Activated CD4-positive, CD25-positive, alpha-beta regulatory T cell treated with anti-CD3 and anti-CD28 coated beads, Interleukin-2, amount 50 U/mL, for 72 hours (primary cell): ENCODE data around the gene CRISPLD2.

Experiments
- DNase-seq: peaks from one replicate; pipeline ENCODE4 v3.0.0; 2021

Gene CRISPLD2

DNA sequence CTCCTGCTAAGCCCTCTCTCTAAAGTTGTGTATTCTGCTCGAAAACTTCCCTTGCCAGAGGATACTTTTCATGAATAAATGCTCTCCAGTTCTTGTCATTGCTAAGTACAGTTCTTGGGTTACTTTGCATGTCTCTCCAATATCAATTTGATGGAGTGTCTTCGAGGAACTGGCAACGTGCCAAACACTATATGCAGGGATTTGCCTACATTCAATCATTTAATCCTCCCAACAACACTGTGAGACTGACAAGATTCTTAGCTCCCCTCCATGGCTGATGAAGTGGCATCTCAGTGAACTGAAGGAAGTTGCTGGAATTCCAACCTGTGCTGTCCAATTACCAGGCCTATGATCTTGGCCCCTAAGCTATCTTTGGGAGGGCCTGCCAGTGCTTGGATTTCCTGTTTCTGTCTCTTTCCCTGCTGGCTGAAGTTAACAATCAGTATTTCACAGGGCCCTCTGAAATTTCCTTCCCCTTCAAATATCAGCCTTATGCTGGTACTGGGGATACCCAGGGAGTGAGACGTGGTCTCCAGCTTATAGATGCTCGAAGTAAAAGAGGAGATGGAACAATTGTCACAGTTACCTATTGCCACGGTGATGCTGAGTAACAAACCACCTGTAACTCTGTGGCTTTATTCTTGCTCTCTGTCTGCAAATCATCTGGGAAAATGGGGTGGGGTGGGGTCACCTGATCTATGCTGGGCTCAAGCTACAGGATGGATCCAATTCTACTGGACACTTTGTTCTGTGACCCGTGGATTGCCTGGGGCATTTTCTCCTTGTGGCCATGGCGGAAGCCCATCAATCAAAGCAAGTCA is 19.4 kb upstream of the CRISPLD2 start:
- no peak for DNase-seq

DNA sequence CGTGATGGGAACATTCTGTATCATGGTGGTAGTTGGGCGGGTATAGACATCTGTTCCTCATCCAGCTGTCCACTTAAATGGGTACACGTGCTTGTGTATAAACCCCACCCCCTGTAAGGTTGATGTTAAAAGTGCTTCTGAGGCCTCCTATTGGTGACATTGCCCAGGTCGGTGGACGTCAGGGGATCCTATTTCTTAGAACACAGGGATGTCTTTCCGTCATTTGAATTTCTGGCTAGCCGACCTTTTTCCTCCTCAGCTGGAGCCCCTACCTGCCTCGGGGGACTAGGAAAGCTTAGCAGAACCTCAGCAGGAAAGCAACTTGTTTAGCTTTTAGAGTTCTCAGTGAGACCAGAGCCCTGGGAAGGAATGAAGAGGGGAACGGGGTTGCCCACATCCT is 16.6 kb upstream of the CRISPLD2 start:
- no peak for DNase-seq

DNA sequence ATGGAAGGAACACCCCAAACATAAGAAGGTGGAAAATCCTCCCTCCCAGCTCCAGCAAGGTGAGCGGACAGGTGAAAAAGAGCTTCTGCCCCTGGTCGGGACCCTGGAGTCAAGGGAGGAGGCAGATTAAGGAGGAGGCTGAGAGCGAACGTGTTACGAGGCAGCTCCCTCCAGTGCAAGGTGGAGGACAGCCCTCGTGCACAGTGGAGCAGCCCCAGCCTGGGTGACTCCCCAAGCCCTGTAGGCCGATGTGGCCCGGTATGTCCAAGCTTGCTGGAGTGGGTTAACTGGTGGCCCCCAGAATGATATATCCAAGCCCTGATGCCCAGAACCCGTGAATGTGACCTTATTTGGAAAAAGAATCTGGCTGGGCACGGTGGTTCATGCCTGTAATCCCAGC is 15.5 kb upstream of the CRISPLD2 start:
- no peak for DNase-seq

DNA sequence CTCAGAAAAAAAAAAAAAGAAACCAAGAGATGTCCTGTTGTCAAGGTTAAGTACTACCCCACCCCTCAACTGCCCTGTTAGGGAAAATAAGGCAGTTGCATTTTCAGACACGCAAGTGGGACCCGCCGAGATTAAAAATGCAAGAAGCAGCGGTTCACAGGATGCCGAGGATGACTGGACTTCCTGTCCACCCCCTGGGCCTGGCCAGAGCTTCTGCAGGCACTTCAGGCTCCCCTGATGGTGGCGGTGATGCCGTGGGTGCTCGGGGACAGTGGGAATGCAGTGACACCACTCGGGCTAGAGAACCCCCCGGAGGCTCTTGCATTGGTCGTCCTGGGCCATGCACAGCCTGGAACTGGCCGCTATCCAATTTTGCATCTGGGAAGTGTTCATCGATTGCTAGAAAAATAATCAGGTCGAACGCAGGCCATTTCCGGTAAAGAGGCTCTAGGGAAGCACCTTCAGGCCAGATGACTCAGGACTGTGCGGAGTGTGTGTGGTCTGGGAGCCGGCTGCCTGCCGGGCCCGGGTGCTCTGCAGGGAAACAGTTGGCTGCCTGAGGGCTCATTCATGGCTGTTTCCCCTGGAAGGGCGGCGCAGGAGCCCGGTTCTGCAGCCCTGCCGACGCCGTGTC is 13.4 kb upstream of the CRISPLD2 start:
- no peak for DNase-seq

DNA sequence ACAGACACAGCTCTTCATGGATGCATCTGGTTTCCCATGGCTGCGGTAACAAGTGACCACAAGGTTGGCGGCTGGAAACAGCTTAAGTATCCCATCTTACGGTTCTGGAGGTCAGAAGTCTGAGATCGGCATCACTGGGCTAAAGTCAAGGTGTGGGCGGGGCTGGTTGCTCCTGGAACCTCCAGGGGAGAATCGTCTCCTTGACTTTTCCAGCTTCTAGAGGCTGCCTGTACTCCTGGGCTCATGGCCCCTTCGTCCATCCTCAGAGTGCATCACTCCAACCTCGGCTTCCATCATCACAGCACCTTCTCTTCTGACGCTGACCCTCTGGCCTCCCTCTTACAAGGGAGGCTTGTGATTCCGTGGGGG is 12.9 kb upstream of the CRISPLD2 start:
- DNase-seq, result no peak

DNA sequence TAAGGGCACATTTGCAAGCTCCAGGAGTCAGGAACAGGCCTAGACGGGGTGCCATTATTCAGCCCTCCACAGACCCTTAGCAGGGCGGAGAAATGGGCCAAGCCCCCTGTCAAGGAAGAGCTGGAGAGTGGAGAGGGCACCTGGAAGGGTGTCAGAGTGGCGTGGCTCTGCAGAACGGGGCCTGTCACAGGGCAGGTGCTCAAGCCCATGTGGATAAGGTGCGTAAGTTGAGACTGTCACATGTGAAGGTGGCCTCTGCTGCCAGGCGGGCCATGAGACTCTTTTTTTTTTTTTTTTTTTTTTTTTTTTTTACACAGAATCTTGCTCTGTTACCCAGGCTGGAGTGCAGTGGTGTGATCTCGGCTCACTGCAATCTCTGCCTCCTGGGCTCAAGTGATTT is 12.0 kb upstream of the CRISPLD2 start:
- DNase-seq, result no peak

DNA sequence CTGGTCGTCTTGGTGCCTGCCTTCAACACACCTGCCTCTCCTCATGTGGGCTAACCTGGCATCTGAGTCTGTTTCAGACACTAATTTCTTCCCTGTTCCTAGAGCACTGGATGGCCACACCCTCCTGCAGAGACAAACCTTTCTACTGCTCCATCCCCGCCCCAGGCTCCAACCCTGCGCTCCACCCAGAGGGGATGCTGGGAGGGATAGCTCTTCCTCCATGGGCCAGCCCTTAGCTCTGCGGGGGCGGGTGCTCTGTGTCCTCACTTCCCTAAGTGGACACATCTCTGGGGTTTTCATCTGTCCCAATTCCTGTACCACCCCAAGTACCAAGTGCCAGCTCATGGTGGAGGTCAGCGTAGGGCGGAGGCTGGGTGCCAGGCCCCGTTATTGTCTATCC is 11.0 kb upstream of the CRISPLD2 start:
- no peak for DNase-seq

DNA sequence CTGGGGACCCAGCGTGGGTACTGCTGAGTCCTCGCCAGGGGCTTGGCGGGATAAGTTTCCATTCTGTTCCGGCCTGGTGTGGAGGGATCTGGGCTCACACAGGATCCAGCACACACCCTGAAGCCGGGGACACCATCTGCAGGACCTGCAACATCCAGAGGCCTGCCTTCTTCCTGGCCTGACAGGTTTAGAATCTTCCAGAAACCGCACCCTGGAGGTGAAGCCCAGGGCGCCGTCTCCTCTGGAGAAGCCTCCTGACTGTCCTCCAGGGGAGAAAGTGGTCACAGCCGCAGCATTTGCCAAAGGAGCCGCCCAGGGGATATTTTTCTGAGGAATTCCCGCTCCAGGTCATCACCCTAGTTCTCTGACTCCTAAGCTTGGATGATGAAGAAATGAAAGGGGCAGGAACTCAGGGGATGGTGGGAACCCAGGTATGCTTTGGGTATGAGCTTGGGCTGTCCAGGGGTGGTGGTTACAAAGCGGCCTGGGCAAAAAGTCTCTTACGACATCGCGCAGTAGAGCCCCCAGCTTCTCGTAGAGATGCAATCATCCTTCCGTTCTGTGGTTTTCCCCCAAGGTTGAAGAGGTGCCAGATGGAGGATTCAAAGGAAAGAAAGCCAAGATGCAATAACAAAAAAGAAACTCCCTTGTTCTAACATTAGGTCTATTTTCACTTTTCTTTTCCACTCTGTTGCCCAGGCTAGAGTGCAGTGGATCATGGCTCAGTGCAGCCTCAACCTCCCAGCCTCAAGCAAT is 9.1 kb upstream of the CRISPLD2 start:
- no peak for DNase-seq

DNA sequence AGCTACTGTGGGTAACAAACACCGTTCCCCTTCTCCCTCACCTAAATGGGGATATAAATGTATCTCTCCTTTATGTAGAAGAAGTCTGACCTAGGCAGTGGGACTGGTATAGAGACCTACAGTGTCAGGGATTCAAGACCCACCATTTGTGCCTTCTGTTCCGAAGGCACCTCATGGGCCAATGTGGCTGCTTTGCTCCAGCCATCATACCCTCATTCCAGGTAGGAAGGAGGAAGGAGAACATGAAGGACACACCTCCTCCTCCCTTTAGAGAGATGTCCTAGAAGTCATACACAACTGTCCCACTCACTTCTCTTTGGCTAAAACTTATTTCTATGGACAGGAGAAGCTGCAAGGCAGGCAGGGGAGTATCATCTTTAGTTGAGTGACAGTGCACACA is 8.3 kb upstream of the CRISPLD2 start:
- DNase-seq, result no peak

DNA sequence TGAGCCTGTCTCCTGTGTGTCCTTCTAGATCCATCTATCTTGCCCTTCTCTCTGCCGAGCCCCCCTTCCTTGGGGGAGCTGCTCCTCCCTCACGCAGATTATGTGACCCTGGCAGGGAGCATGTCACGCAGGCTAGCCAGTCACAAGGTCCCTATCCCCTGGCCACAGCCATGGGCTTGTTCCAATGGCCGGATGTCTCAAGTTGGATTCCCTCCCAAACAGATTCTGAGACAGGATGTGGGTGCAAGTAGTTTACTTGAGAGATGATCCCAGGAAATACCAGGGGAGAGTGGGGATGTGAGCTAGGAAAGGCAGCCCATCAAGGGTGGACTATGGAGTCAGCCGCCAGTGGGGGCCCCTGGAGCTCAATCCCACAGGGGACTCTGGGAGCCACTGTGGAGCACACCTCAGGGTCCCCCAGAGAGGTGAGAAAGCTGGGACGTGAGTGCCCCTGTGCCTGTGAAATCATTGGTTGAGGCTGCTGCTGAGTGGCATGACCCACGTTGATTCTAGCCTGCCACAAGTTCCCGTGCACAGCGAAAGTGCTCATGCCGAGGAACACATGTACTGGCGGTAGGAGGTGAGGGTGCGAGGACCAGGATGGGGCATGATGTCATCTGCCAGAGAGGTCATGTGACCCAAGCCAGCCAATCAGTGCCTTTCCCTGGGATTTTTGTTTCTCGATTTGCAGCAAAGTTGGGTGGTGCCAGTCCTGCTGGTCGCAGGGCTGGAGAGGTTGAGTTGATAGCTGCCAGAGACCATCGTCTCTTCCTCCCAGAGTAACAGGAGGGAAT is 6.4 kb upstream of the CRISPLD2 start:
- no peak for DNase-seq

DNA sequence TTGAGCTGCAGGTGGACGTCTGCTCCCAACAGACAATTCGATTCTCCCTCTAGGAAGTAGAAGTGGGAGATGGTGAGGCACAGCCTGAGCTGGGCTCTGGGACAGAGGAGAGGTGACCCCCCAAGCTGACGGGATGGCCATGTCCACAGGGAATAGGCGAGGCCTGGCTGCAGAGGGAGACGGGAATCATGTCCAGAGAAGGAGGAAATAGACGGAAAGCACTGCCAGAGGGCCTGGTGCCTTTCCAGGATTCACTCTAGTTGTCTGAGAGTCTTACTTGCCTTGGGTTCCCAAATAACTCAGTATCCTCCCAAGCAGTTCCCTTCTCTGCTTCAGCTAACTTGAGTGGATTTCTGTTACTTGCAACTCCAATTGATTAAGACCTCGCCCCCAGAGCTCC is 4.3 kb upstream of the CRISPLD2 start:
- DNase-seq, result no peak

DNA sequence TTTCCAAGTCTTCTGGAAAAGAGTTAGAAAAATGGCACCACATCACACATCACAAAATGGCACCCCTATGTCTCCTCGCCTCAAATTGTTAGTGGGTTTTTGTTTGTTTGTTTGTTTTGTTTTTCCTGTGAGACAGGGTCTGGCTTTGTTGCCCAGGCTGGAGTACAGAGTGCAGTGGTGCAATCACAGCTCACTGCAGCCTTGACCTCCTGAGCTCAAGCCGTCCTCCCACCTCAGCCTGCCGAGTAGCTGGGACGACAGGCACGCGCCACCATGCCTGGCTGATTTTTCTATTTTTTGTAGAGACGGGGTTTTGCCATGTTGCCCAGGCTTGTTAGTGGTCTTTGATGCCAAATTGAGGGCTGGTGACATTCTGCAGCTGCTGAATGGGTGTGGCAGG is 3.8 kb upstream of the CRISPLD2 start:
- DNase-seq, result no peak

DNA sequence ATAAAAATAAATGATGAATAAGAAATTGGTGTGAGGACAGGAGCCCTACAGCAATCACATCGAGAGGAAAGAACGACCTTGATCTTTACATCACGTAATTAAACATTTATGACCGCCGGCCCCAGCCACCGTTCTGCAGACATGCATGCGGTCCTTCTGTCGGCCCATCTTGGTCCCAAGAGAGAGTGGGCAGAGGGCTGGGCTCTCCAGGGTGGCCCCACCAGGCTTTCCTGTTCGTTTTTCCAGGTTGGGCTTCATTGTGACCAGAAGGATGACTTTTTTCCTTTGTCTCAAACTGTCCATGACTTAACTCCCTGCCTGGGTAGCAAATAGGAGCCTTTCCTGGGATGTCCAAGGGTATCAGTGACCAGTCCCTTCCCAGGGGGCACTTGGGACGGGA is 3.3 kb upstream of the CRISPLD2 start:
- no peak for DNase-seq

DNA sequence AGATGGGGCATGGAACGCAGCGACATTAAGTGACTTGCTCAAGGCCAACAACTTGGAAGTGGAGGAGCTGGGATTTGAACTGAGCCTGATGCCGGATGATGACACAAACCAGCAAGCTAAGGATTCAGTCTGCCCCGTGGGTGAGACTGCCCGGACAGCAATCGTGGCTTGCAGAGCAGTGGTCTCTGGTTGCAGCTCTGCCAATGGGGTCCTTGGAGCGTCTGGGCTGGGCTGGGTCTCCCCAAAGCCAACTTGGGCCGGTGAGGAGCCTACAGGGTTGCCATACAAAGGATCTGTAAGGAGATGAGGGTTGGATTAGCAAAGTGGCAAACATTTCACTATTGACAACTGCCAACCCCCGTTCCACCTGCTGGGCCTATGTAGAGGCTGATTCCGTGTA is 2.6 kb upstream of the CRISPLD2 start:
- no peak for DNase-seq

DNA sequence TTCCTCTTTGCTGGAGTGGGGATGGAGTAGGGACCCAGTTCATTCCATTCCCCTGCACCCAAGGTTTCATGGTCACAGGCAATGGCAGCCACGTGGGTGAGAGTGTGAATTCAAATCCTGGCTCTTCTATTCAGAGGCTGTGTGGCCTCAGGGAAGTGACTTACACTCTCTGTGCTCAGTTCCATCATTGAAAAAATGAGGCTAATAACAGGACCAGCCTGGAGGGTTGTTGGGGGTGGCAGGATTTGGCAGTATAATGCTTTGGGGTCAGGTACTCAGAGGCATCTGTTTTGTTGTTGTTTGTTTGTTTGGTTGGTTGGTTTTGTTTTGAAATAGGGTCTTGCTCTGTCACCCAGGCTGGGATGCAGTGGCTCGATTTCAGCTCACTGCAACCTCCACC is 2.2 kb upstream of the CRISPLD2 start:
- no peak for DNase-seq

DNA sequence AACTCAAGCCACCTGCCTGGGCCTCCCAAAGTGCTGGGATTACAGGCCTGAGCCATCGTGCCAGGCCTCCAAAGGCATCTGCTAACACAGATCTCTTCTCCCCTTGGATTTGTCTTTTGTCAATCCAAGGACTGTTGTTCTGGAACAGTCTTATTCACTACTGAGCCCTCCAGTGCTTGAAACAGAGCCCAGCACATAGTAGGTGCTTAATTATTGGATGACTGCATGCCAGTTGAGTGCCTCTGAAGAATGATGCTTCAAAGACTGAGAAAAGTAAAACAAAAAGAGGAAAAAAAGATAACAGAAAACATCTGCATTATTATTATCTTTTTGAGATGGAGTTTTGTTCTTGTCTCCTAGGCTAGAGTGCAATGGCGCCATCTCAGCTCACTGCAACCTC is 1.7 kb upstream of the CRISPLD2 start:
- DNase-seq, result no peak

DNA sequence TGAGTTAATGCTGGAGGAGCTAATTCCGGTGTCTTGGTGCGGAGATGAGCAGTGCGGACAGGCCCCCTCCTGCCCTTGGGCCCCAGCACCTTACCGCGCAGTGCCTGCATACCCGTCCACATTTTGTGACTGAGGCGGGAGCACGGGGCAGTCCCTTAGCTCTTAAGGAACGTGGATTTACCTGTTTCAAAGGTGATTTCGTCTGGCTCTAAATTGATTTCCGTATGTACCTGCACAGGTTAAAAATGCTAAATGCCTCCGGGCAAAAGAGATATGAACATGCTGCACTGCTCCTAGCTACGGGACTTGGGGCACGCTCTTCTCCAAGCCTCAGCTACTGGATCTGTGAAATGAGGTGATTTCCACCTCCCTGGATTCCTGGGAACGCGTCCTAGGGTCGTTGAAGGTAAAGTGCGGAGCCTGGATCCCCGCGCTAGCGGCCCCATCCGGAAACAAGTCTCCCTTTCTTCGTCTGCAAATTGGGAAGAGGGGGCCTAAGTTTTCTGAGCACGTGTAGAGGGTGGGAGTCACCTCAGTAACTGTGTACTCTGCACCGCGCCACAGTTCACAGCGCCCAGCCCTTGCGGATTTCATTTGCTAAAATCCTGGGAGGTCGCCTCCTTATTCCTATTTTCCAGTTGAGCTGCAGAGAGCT is 669 bp upstream of the CRISPLD2 start:
- DNase-seq, result no peak

DNA sequence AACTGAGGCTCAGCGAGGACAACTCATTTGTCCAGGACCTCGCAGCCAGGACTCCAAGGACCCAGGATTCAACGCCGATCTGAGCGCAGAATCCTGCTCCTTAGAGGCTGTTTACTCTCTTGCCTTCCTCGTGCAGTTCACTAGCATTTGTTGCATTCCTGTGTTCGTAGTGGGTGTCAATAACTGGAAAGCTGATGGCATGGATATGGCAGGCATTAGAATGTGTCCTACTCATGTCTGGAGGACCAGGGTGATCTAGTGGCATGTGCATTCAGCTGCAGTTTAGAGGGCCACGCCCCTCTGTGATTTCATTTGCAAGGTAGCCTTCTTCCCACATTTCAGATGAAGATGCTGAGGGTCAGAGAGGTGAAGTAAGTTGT is 510 bp downstream of the CRISPLD2 start:
- DNase-seq, result no peak

DNA sequence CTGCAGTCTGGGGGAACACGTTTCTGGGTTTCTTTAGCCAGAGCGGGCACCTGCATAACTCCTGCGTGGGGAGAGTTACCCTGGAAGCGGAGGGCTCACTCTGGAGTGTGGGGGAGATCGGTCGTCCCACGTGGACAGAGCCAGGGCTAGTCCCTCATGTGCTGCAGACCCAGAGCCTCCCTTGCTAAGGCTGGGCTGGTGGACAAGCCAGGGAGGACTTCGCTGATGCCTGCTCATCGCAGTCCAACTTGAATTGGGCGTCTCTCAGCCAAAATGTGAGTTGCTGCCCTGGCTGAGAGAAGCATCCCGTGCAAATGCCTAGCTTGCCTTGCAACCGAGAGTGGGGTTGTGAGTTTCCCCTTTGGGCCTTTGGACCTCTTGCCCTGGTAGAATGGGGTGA is 986 bp downstream of the CRISPLD2 start:
- DNase-seq, result no peak

DNA sequence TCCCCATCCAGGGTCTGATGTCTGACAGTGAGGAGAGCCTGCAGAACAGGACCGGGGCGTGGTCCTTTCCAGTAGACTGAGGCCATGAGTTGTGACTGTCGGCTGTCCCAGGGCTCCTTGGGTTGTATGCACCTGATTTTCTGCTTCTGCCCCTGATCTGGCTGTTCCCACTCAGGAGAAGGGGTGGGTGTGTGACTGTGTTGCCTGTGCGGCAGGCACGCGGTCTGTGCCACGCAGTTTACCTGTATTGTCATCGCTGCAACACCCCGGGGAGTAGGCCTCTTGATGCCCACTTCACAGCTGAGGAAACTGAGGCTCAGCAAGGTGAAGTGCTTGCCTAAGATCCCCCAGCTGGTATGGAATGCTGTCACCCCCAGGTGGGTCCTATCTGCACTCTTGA is 1.4 kb downstream of the CRISPLD2 start:
- DNase-seq, result no peak

DNA sequence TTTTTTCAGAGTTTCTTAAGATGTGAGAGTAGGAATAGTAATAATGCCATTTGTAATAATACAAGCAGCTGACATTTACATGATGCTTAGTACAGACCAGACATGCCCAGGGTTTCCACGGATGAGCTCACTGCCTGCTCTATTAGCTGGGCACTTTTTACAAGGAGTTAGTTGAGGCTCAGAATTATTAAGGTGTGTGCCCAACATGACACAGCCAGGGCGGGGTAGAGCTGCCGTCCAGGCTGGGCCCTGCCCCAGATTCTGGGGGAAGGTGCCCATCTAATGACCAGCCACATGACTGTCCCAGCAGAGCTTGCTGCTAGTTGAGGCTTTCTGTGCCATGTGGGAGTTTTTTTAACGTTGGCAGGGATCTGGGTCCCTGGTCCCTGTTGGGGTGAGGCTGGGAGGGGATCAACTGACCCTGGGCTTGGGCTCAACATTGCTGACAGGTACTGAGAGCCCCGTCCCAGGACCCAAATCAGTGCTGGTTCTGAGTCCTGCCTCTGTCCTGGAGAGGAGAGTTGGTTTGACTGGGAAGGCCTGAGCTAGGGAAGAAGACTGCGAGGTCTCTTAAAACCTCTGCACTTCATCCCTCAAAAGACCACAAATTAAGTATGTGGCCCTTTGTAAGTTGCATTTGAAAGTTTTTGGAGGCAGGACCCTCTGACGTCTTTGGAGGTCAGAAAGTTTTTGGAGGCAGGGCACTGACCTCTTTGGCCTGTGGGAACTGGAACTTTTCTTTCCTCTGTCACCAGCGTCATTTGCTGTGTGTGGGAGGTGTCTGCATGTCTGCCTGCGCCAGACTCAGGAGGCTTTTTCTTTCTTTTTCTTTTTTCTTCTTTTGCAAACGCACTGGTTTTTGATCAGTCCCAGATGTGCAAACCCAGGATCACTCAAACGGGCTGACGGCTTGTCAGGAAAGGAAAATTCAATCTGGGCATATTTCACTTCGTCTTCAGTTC is 2.2 kb downstream of the CRISPLD2 start:
- no peak for DNase-seq

DNA sequence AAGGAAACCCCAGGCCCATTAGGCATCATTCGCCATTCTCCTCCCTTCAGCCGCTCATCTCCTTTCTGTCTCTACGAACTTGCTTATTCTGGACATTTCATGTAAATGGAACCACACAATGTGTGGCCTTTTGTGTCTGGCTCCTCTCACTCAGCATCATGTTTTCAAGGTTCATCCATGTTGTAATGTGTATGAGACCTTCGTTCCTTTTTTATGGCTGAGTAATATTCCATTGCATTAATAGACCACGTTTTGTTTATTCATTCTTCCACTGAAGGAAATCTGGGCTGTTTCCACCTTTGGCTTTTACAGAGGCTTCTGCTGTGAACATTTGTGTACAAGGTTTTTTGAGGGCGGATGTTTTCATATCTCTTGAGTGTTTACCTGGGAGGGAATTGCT is 3.2 kb downstream of the CRISPLD2 start:
- DNase-seq, result no peak
